Nephron progenitor cell (in vitro differentiated cells): ENCODE measurements around the gene BTBD16.

ENCODE experiments used
- DNase-seq: peaks from one replicate; pipeline ENCODE4 v3.0.0; 2021
- H3K27ac Mint-ChIP-seq: 2 replicates; pipeline ENCODE4 v1.8.0; 2021; ENCODE audit warnings: mild to moderate bottlenecking, moderate library complexity, mixed read lengths
- H3K27me3 Mint-ChIP-seq: 2 replicates; pipeline ENCODE4 v1.8.0; 2021; ENCODE audit warnings: mild to moderate bottlenecking, low read depth, mixed read lengths; ENCODE audit not compliant: poor library complexity
- H3K36me3 Mint-ChIP-seq: 2 replicates; pipeline ENCODE4 v1.8.0; 2021; ENCODE audit warnings: low read depth, mixed read lengths
- H3K4me1 Mint-ChIP-seq: 2 replicates; pipeline ENCODE4 v1.8.0; 2021; ENCODE audit warnings: mixed read lengths
- H3K4me3 Mint-ChIP-seq: 2 replicates; pipeline ENCODE4 v1.8.0; 2021; ENCODE audit warnings: mild to moderate bottlenecking, moderate library complexity, mixed read lengths
- H3K9me3 Mint-ChIP-seq: 2 replicates; pipeline ENCODE4 v1.8.0; 2021; ENCODE audit warnings: mild to moderate bottlenecking, moderate library complexity, mixed read lengths
- TF ChIP-seq, protein P1 (sequence below): fragments of 200-600 bp; sonication (generic); IDR thresholded peaks from 2 replicates; pipeline ENCODE4 v1.5.0; 2021; ENCODE audit warnings: antibody characterized with exemption

BTBD16 gene

DNA sequence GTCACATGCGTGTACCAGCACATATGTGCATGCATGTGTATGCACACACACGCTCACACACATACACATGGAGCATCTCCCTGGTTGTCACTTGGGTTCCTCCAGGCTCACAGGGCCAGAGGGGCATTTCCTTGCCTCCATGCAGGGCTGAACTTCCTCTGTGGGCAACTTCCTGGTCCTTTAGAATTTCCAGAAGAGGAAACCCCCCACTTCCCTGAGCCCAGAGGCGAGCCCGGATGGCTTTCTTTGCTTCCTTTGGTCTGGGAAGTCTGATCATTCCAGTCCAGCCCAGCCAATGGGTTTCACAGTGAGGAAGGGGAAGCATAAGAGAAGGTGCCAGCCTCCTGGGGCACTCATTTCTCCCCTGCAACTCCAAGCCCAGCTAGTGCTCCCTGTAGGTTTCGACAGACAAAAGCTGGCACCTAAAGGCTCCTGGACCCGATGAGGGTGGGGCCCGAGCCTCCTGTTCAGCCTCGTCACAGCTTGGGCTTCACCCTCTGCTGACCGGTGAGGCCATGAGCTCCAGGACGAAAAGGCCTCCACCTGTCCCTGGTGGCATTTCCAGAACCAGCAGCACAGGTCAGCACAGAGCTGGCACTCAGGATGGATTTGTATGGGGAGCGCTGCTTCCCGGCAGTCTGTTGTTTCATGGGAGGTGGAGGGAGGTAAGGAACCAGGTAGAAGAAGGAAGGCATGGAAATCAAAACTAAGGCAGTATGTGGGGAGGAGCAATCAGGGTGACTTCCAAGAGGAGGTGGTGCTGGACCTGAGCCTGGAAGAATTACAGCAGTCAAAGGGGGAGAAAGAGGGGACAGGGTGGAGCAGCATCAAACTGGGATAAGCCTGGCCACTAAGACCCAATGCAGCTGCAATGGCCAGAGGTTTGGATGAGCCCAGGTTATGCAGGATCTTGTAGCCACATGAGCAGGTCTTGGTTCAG lies 23.7 kb downstream of the BTBD16 start:
- Mint-ChIP-seq H3K9me3 (no peaks in the 10 kb centered on the region), H3K4me1 (peaks cover 9% of the 10 kb centered on the region)

DNA sequence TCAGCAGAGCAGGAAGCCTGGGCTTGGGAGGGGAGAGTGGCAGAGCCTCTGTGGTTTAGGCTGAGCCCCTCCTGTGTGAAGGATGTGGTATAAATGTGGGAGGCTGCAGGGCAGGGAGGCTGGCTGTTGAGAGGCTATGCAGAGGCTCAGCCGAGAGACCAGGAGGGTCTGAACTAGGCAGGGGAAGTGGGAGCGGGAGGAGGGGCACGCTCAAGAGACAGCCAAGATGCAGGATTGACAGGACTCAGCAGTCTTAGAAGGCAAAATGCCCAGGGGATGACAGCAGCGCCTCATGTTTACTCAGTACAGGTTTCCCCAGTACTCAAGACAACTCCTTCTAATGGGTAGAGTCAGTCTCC lies 24.3 kb downstream of the BTBD16 start:
- Mint-ChIP-seq H3K36me3 (no peaks in the 10 kb centered on the region), H3K4me1 (peaks cover 9% of the 10 kb centered on the region), H3K4me3 (no peak overlapping the region), H3K9me3 (no peaks in the 10 kb centered on the region), H3K27ac (no peak overlapping the region), H3K27me3 (peaks cover 11% of the 10 kb centered on the region)
- DNase-seq, result no peak
- TF ChIP-seq, protein P1, sequence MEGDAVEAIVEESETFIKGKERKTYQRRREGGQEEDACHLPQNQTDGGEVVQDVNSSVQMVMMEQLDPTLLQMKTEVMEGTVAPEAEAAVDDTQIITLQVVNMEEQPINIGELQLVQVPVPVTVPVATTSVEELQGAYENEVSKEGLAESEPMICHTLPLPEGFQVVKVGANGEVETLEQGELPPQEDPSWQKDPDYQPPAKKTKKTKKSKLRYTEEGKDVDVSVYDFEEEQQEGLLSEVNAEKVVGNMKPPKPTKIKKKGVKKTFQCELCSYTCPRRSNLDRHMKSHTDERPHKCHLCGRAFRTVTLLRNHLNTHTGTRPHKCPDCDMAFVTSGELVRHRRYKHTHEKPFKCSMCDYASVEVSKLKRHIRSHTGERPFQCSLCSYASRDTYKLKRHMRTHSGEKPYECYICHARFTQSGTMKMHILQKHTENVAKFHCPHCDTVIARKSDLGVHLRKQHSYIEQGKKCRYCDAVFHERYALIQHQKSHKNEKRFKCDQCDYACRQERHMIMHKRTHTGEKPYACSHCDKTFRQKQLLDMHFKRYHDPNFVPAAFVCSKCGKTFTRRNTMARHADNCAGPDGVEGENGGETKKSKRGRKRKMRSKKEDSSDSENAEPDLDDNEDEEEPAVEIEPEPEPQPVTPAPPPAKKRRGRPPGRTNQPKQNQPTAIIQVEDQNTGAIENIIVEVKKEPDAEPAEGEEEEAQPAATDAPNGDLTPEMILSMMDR, result no peak

More for the DNA sequence above, 23.7 kb downstream of the BTBD16 start:
- no peak for DNase-seq
- Mint-ChIP-seq H3K36me3 (no peaks in the 10 kb centered on the region), H3K27me3 (peaks cover 9% of the 10 kb centered on the region), H3K4me3 (no peak overlapping the region), H3K27ac (no peak overlapping the region)
- TF ChIP-seq, protein P1, result no peak

DNA sequence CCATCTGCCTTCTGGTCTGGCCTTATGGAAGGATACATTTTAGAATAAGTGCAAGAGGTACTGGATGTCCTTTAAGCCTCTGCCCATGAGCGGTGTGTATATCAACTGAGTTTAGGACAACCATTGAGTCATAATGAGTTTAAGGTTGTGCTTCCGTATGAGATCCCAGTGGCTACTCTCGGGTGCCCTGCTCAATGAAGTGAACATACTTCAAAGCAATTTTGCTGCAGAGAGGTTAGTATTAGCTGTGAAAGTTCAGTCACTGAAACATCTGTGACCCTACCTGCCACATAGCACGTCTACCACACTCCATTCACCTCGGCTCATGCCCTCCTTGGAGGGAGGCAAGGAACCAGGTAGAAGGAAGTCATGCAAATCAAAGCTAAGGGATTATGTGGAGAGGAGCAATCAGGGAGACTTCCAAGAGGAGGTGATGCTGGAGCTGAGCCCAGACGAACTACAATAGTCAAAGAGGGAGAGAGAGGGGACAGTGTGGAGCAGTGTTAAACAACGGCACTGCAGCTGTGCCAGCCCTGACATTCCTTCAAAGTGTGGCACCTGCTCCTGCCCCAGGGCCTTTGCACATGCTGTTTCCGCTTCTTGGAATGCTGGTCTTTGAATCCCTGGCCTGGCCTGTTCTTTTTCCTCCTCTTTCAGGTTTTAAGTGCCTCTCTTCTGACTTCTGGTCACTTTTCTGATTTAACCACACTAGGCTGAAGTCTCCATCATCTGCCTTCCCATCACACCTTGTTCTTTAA lies 25.4 kb downstream of the BTBD16 start:
- no peak overlapping the region for H3K27ac Mint-ChIP-seq
- peaks cover 9% of the 10 kb centered on the region for H3K4me1 Mint-ChIP-seq
- no peaks in the 10 kb centered on the region for H3K36me3 Mint-ChIP-seq
- TF ChIP-seq, protein P1, result no peak
- no peak for DNase-seq
- H3K27me3 Mint-ChIP-seq, result peaks cover 11% of the 10 kb centered on the region
- H3K4me3 Mint-ChIP-seq, result no peak overlapping the region
- no peaks in the 10 kb centered on the region for H3K9me3 Mint-ChIP-seq

GRCh38 chr10:122297583-122297982 lies 26.5 kb downstream of the BTBD16 start:
- Mint-ChIP-seq H3K27ac (no peak overlapping the region), H3K4me3 (no peak overlapping the region), H3K36me3 (no peaks in the 10 kb centered on the region), H3K27me3 (peaks cover 11% of the 10 kb centered on the region), H3K9me3 (no peaks in the 10 kb centered on the region), H3K4me1 (peaks cover 9% of the 10 kb centered on the region)
- DNase-seq, result no peak
- TF ChIP-seq, protein P1, result no peak

DNA sequence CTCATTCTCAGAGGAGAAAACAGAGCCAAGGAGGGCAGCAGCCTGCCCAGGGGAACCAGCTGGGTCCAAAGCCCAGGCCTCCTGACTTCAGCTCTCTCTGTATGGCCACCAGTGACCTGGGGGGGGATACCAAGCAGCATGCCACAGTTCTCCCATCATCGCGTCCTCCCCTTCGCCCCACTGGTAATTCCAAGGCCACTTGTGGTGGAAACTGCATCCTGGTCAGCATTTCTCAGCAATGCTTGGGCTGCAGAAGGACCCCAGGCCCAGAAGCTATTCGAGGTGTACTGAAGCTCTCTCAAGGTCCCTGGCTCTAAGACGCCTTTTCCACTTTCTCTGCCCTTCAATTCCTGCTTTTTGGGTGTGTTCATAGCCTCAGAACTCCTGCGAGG lies 27.1 kb downstream of the BTBD16 start:
- H3K9me3 Mint-ChIP-seq, result no peaks in the 10 kb centered on the region
- peaks cover 9% of the 10 kb centered on the region for H3K4me1 Mint-ChIP-seq
- TF ChIP-seq, protein P1, result no peak
- H3K36me3 Mint-ChIP-seq, result no peaks in the 10 kb centered on the region
- H3K4me3 Mint-ChIP-seq, result no peak overlapping the region
- no peak overlapping the region for H3K27ac Mint-ChIP-seq
- no peak for DNase-seq
- peaks cover 11% of the 10 kb centered on the region for H3K27me3 Mint-ChIP-seq
